Heart right ventricle (tissue), 16 donors: ENCODE results near the gene ERRFI1. TPM values are rescaled to one million over a fixed set of nuclear protein-coding genes. Genes with fewer than 3 reads are reported as not detected.

Experiments used
- ATAC-seq, 8 donors: fragments of 200-7000 bp; cut with Tn5 transposase; one replicate each; pipeline ENCODE4 v1.9.1; 2020; ENCODE audit warnings: mild to moderate bottlenecking in 8 of 8, moderate library complexity in 8 of 8, moderate number of reproducible peaks in 1 of 8
- DNase-seq, 2 donors: peaks; one replicate each; pipeline ENCODE4 v3.0.0-alpha.2; 2020
- H3K27ac ChIP-seq, 10 donors: fragments of 200-600 bp; sonication (generic) in 2 of 10; one replicate each; pipeline versions ENCODE4 v1.5.0 to v1.8.0; 2020 to 2022; ENCODE audit warnings: mild to moderate bottlenecking in 3 of 10
- H3K27me3 ChIP-seq, 7 donors: fragments of 200-600 bp; one replicate each; pipeline ENCODE4 v1.8.0; 2021 to 2022; ENCODE audit warnings: mild to moderate bottlenecking in 2 of 7
- H3K36me3 ChIP-seq, 9 donors: fragments of 200-600 bp; sonication (generic) in 1 of 9; one replicate each; pipeline versions ENCODE4 v1.5.0 to v1.8.0; 2020 to 2022; ENCODE audit warnings: mild to moderate bottlenecking in 2 of 9
- H3K4me1 ChIP-seq, 9 donors: fragments of 200-600 bp; sonication (generic) in 1 of 9; one replicate each; pipeline versions ENCODE4 v1.5.0 to v1.8.0; 2020 to 2022; ENCODE audit warnings: mild to moderate bottlenecking in 4 of 9
- H3K4me3 ChIP-seq, 10 donors: fragments of 200-600 bp; sonication (generic) in 2 of 10; one replicate each; pipeline versions ENCODE4 v1.5.0 to v1.8.0; 2020 to 2022; ENCODE audit warnings: mild to moderate bottlenecking in 7 of 10, moderate library complexity in 2 of 10
- H3K9me3 ChIP-seq, 11 donors: fragments of 200-600 bp in 10 of 11; sonication (generic) in 2 of 11; one replicate each; pipeline versions ENCODE4 v1.5.0 to v1.8.0; 2013 to 2022; ENCODE audit warnings: mild to moderate bottlenecking in 2 of 11, control low read depth in 1 of 11, moderate library complexity in 1 of 11
- CTCF ChIP-seq, 9 donors: fragments of 200-600 bp; sonication (generic) in 2 of 9; IDR thresholded peaks; one replicate each; pipeline versions ENCODE4 v1.5.0 to v1.8.0; 2021 to 2022; ENCODE audit warnings: antibody characterized with exemption in 9 of 9, mild to moderate bottlenecking in 5 of 9, moderate library complexity in 1 of 9
- WGBS, 2 donors: extraction: QIAGEN DNeasy Blood & Tissue Kit; methylation state at CpG; one replicate each; pipeline ENCODE4 v1.1.7; 2013; ENCODE audit warnings: inconsistent platforms in 1 of 2; 5-methylcytosine and 5-hydroxymethylcytosine counted together
- intact Hi-C, 10 donors: fragments of 100-400 bp; cut with DNase I; formaldehyde crosslinking; loops; one replicate each; pipeline versions ENCODE4 v1.11.1 to v1.14.2; 2022
- polyA plus RNA-seq, 2 donors: library from polyadenylated mRNA; stranded (reverse); fragments of 200-250 nt; gene quantifications; one replicate each; pipeline ENCODE4 v1.2.3, GENCODE V29; 2013
- total RNA-seq, 10 donors: library from RNA; stranded (reverse); fragmentation: NEBNext Ultra II Directional in 3 of 10; extraction: Animal tissue kit (Norgen Biotek cat#: 25700) in 3 of 10; gene quantifications; one replicate each; pipeline versions ENCODE4 v1.2.1 to v1.2.4, GENCODE V29; 2021 to 2023
- donor health status: Arrhythmogenic right ventricular cardiomyopathy.
- donor health status: ischemic (EF 13 %, LVEDD 7.1; RV severe dilation, severe dysfunction).
- donor health status: healthy with polysubstance abuse.
- donor health status: DM: no; HTN: yes; CAD: no.
- donor health status: DM: no; HTN: no; CAD: no.
- donor health status: ischemic (EF 25% LVEDD 6.9; RV normal size, moderate dysfunction).
- donor health status: ischemic (EF 25% LVEDD 5.7; RV mildly dilated, moderate dysfunction).
- donor health status: healthy.
- donor health status: DM: yes; HTN: yes; CAD: no.
- donor health status: Ischemic cardiomyopathy.
- donor health status: ischemic (EF 35%, LVEDD 5.7; RV mildly dilated, moderate dysfunction).
- donor health status: nonischemic (EF 11% LVEDD 7.7; RV severe dilation, severe dysfunction).
- donor health status: DM: yes; HTN: yes; CAD: no.
- donor health status: PGD.
- donor health status: ischemic (EF 29% LVEDD 5.4; RV normal size, mild dysfunction).
- donor health status: nonischemic (EF 23%, LVEDD 6.1; RV moderate dilation, normal function).

The ERRFI1 gene
- total and polyA plus RNA-seq, 12 donors: 5.8 to 17.5 (median 10.0) TPM

- Histone ChIP-seq H3K36me3 (peaks cover 0 to 51% (median 7%) of the 10 kb centered on the region in 9 donors), H3K27ac (no peak overlapping the region), H3K4me3 (no peak overlapping the region), H3K9me3 (no peaks in the 10 kb centered on the region), H3K27me3 (no peaks in the 10 kb centered on the region), H3K4me1 (peaks cover 1 to 16% (median 14%) of the 10 kb centered on the region in 9 donors)
- ATAC-seq (peak in 2 of 8 donors; percentile 18 to 50), DNase-seq (peak in 1 of 2 donors; percentile 18)
- intact Hi-C loops: loop anchor here in 4 of 10 donors (10.0 kb wide), 1 partner anchor 335 kb away; no protein-coding TSS in a partner anchor
- TF ChIP-seq CTCF (IDR thresholded peaks at IDR 0.05): no peak
- WGBS, 2 donors: 78 to 85% methylated on average over 8 of the region's 8 CpGs
Measured at GRCh38 chr1:8010080-8010664, 15.9 kb downstream of the ERRFI1 start.

- Histone ChIP-seq H3K9me3 (no peaks in the 10 kb centered on the region), H3K4me1 (peaks cover under 1 to 19% (median 17%) of the 10 kb centered on the region in 9 donors), H3K4me3 (no peak overlapping the region), H3K27me3 (no peaks in the 10 kb centered on the region), H3K36me3 (peaks cover 0 to 47% (median 7%) of the 10 kb centered on the region in 9 donors), H3K27ac (no peak overlapping the region)
- TF ChIP-seq CTCF (IDR thresholded peaks at IDR 0.05): no peak
- WGBS, 2 donors: 97% methylated on average over 18 of the region's 18 CpGs
- DNase-seq (no peak), ATAC-seq (no peak)
- intact Hi-C loops: loop anchor here in 4 of 10 donors (10.0 kb wide), 1 partner anchor 335 kb away; no protein-coding TSS in a partner anchor
Measured at GRCh38 chr1:8009043-8010002, 16.8 kb downstream of the ERRFI1 start.

- H3K27ac ChIP-seq: peak overlapping the region in 6 of 10 donors; percentile 51 to 84 (median 68)
- WGBS, 2 donors: 95 to 97% methylated on average over 12 of the region's 12 CpGs
- H3K36me3 ChIP-seq: peaks cover 0 to 21% (median 0%) of the 10 kb centered on the region in 9 donors
- DNase-seq (no peak), ATAC-seq (no peak)
- H3K9me3 ChIP-seq: no peaks in the 10 kb centered on the region
- no peaks in the 10 kb centered on the region for H3K27me3 ChIP-seq
- TF ChIP-seq CTCF (IDR thresholded peaks at IDR 0.05): no peak
- intact Hi-C loops: no loop called here
- H3K4me3 ChIP-seq: no peak overlapping the region
- peaks cover 4 to 25% (median 21%) of the 10 kb centered on the region in 9 donors for H3K4me1 ChIP-seq
Measured at GRCh38 chr1:8006037-8006963, 19.8 kb downstream of the ERRFI1 start.
